HG03342 (cell line): Measurements from ENCODE around the gene HDAC7.
A peak's percentile ranks its signal among the peaks of the same experiment; 100 is the strongest.

ENCODE experiments used
- ATAC-seq: cut with Tn5 transposase; IDR thresholded peaks from one replicate; pipeline ENCODE4 v1.9.1; 2021; ENCODE audit warnings: mild to moderate bottlenecking, moderate library complexity; ENCODE audit not compliant: unreplicated experiment

HDAC7 gene

GRCh38 chr12:47782372-47782770 is 37.3 kb downstream of the HDAC7 start:
- no peak for ATAC-seq

- ATAC-seq: no peak
These were observed 38.0 kb downstream of the HDAC7 start for GRCh38 chr12:47781479-47782371.

- no peak for ATAC-seq
These were observed 39.7 kb downstream of the HDAC7 start for GRCh38 chr12:47779943-47780504.

- ATAC-seq: peak; percentile 76
These were observed 40.3 kb downstream of the HDAC7 start for GRCh38 chr12:47779301-47779942.

- ATAC-seq: no peak
These were observed 40.8 kb downstream of the HDAC7 start for GRCh38 chr12:47778881-47779280.

- no peak for ATAC-seq
These were observed 41.8 kb downstream of the HDAC7 start for GRCh38 chr12:47777741-47778558.

- no peak for ATAC-seq
These were observed 42.6 kb downstream of the HDAC7 start for GRCh38 chr12:47777151-47777550.

GRCh38 chr12:47776471-47777143 is 43.1 kb downstream of the HDAC7 start:
- ATAC-seq: no peak

- no peak for ATAC-seq
These were observed 44.4 kb downstream of the HDAC7 start for GRCh38 chr12:47775100-47775911.

- no peak for ATAC-seq
These were observed 45.0 kb downstream of the HDAC7 start for GRCh38 chr12:47774663-47775062.

- ATAC-seq: no peak
These were observed 45.7 kb downstream of the HDAC7 start for GRCh38 chr12:47773858-47774580.

GRCh38 chr12:47773062-47773857 is 46.4 kb downstream of the HDAC7 start, which contains the start of gene SLC48A1:
TSS of gene SLC48A1 (plus strand) at chr12:47773238. CDS start at chr12:47773305, 67 bp downstream.
- ATAC-seq: peak; percentile 82

- ATAC-seq: no peak
These were observed 47.0 kb downstream of the HDAC7 start for GRCh38 chr12:47772738-47773061.

- no peak for ATAC-seq
These were observed 47.5 kb downstream of the HDAC7 start for GRCh38 chr12:47772094-47772660.

- ATAC-seq: no peak
These were observed 48.4 kb downstream of the HDAC7 start for GRCh38 chr12:47771304-47771703.

GRCh38 chr12:47770086-47770726 is 49.5 kb downstream of the HDAC7 start:
- ATAC-seq: no peak
